GM10248 (cell line): Measurements from ENCODE around the gene HSPA12B.
A peak's percentile ranks its signal among the peaks of the same experiment; 100 is the strongest.

Source experiments
- CTCF ChIA-PET: fragments of 300-600 bp; sonication (Branson Sonifier 250); formaldehyde crosslinking; extraction: SDS; loops from one replicate; lab custom pipeline; 2021; ENCODE audit warnings: antibody characterized with exemption; lab: Yijun Ruan, JAX
- POLR2A ChIA-PET: fragments of 350-650 bp; sonication (Branson Sonifier 250); formaldehyde crosslinking; extraction: SDS; loops from one replicate; lab custom pipeline; 2020; ENCODE audit warnings: antibody characterized with exemption; lab: Yijun Ruan, JAX
- DNase-seq: peaks from one replicate; pipeline ENCODE4 v3.0.0; 2012; ENCODE audit errors: extremely low spot score
- CTCF ChIP-seq: IDR thresholded peaks from 2 replicates; pipeline ENCODE4 v1.5.1; 2012; ENCODE audit warnings: mild to moderate bottlenecking, low read depth; ENCODE audit errors: extremely low read depth, missing control alignments, control extremely low read depth

The HSPA12B gene

GRCh38 chr20:3797226-3797545 lies 64.7 kb downstream of the HSPA12B start:
- POLR2A ChIA-PET = no interaction called here
- no peak for DNase-seq
- CTCF ChIA-PET = no interaction called here
- no peak for TF ChIP-seq CTCF

DNA sequence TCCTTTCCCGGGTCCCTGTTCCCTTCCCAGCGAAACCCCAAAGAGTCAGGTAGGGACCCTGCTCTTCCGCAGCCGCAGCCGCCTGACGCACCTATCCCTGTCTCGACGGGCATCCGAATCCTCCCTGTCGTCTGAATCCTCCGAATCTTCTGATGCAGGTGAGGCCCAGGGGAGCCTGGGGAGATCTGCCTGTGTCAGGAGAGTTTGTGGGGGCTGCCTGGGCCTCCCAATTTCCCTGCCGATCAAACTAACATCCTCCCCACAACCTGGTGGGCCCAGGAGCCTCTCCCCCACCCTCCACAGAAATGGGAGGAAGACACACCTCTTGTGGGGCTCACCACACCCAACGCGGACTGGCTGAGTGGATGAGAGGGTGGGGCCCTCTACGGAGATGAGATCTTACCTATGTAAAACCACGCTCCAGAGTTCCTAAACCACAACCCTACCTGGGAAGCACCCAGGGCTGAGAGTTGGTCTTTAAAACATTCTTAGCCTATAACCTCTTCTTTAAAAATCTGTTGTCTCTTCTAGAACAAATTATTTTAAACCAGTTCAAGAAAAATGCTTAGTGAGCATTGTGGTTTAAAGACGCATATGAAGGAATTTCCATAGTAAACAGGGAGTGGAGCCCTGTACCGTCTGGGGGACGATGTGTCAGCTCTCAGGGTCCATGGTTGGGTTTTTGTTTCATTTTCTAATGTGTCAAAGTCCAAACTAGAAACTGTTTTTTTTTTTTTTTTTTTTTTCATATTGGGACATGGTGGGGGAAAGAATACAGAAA lies 65.3 kb downstream of the HSPA12B start:
- peak; percentile 61 for DNase-seq
- CTCF ChIA-PET = no interaction called here
- no peak for TF ChIP-seq CTCF
- POLR2A ChIA-PET = no interaction called here

DNA sequence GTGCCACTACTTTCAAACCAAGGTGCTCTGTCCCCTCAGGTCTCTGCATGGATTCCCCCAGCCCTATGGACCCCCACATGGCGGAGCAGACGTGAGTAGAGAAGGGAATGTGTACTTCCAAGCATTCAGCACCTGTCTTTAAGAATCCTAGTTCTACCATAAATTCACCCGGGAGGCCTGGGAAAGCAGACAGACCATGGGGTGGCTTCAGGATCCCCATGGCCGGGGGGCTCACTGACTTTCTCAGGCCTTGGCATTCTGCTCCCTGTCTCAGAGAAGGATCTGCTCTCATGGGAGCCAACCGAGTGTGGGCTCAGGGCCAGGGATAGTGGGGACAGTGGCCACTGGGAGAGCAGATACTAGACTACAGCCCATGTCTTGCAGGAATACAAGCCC lies 65.9 kb downstream of the HSPA12B start:
- no peak for DNase-seq
- no peak for TF ChIP-seq CTCF
- CTCF ChIA-PET = no interaction called here
- POLR2A ChIA-PET = no interaction called here

DNA sequence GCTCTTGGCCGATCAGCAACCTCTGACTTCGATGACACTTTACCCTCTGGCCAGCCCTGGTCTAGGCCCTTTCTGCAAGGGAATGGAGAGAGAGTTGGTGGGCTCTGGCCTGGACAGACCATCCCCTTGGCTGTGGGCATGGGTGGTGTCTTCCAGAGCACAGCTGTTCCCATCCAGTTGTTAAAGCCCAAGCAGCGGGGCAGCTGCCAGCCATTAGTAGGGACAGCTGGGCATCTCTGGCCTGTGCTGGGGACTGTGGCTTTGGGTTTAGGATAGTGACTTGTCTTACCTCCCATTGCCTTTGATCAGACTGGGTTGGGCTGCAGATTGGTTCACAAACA lies 66.4 kb downstream of the HSPA12B start:
- ChIA-PET POLR2A (no interaction called here), CTCF (interaction anchor here (1.3 to 3.1 kb wide), 2 partner anchors 12 to 275 kb away, joined by 3 to 14 read pairs; partner anchors contain the start of gene CENPB)
- TF ChIP-seq CTCF = no peak
- DNase-seq = no peak

GRCh38 chr20:3800256-3800877 lies 67.9 kb downstream of the HSPA12B start:
- DNase-seq = no peak
- no peak for TF ChIP-seq CTCF
- CTCF ChIA-PET = interaction anchor here (1.3 to 3.1 kb wide), 3 partner anchors 13 to 273 kb away, joined by 3 to 14 read pairs (median 3); partner anchors contain the start of gene CENPB
- POLR2A ChIA-PET = interaction anchor here (0.5 kb wide), 1 partner anchor 19 kb away, joined by 7 read pairs; no protein-coding TSS in a partner anchor

GRCh38 chr20:3800878-3801260 lies 68.4 kb downstream of the HSPA12B start:
- ChIA-PET POLR2A (interaction anchor here (0.6 kb wide), 1 partner anchor 203 kb away, joined by 10 read pairs; no protein-coding TSS in a partner anchor), CTCF (interaction anchor here (1.0 to 3.1 kb wide), 2 partner anchors 14 to 54 kb away, joined by 3 to 14 read pairs; partner anchors contain the start of gene CENPB)
- no peak for TF ChIP-seq CTCF
- no peak for DNase-seq
